HCT116 (cell line): Measurements from ENCODE around the gene GRK2. TPM values are rescaled to one million over a fixed set of nuclear protein-coding genes. Genes with fewer than 3 reads are reported as not detected.

Source experiments
- ATAC-seq: fragments of 200-7000 bp; cut with Tn5 transposase; 2 replicates; pipeline ENCODE4 v1.9.1; 2020; ENCODE audit warnings: mild to moderate bottlenecking, moderate library complexity
- BruUV-seq: library from RNA; stranded (reverse); fragments of 400-500 nt; replicated peaks from 2 replicates; lab custom pipeline; 2021; lab: Mats Ljungman, UMichigan
- CTCF ChIA-PET: fragments of 300-600 bp; sonication (Branson Sonifier 250); formaldehyde crosslinking; loops from one replicate; lab custom pipeline; 2021; ENCODE audit warnings: antibody characterized with exemption; lab: Charles Lee
- POLR2A ChIA-PET: fragments of 300-600, 350-600 bp; sonication (Branson Sonifier 250); formaldehyde crosslinking; loops from one replicate; lab custom pipeline; 2021; ENCODE audit warnings: antibody characterized with exemption; lab: Charles Lee
- RAD21 ChIA-PET, 2 experiments: fragments of 300-600 bp; sonication (Branson Sonifier 250); formaldehyde crosslinking; loops; one replicate each; lab custom pipeline; 2023; ENCODE audit warnings: low total read pairs in 2 of 2; ENCODE audit not compliant: uncharacterized antibody in 2 of 2, unreplicated experiment in 2 of 2, low non-redundant PET in 1 of 2; lab: Charles Lee
- DNase-seq: peaks from one replicate; pipeline ENCODE4 v3.0.0-alpha.2; 2010; ENCODE audit warnings: low read depth, low spot score
- H2AFZ ChIP-seq: fragments of 200-600 bp; shearing (Covaris generic), sonication (generic); 2 replicates; pipeline ENCODE4 v1.6.1; 2017; ENCODE audit warnings: low read depth, mixed run types, mixed read lengths, antibody characterized with exemption, low read length; ENCODE audit not compliant: poor library complexity, severe bottlenecking
- H3K27ac ChIP-seq: 2 replicates; pipeline ENCODE4 v1.5.1; 2012; ENCODE audit warnings: low read depth, low read length
- H3K27me3 ChIP-seq: fragments of 200-600 bp; sonication (generic); 2 replicates; pipeline ENCODE4 v1.6.1; 2016; ENCODE audit warnings: mixed run types, low read length, mixed read lengths; ENCODE audit not compliant: insufficient read depth
- H3K36me3 ChIP-seq, 2 experiments: fragments of 200-500 bp in 1 of 2; fragments of 200-600 bp in 1 of 2; sonication (Bioruptor generic) in 1 of 2; sonication (generic) in 1 of 2; 2 replicates each; pipeline versions ENCODE4 v1.5.1 to v1.6.1; 2014 to 2016; ENCODE audit warnings: low read length in 2 of 2, inconsistent platforms in 1 of 2, mixed read lengths in 1 of 2, mixed run types in 1 of 2; ENCODE audit not compliant: insufficient read depth in 2 of 2, control insufficient read depth in 1 of 2
- H3K4me1 ChIP-seq, 2 experiments: fragments of 200-600 bp in 1 of 2; sonication (generic) in 1 of 2; 2 replicates each; pipeline versions ENCODE4 v1.5.1 to v1.6.1; 2012 to 2017; ENCODE audit warnings: low read length in 2 of 2, inconsistent platforms in 1 of 2, mild to moderate bottlenecking in 1 of 2, mixed read lengths in 1 of 2, mixed run types in 1 of 2, moderate library complexity in 1 of 2; ENCODE audit not compliant: insufficient read depth in 2 of 2, control insufficient read depth in 1 of 2
- H3K4me2 ChIP-seq: fragments of 200-600 bp; sonication (generic); 2 replicates; pipeline ENCODE4 v1.6.1; 2017; ENCODE audit warnings: mixed run types, low read length, mixed read lengths
- H3K4me3 ChIP-seq, 2 experiments: fragments of 200-600 bp in 1 of 2; sonication (generic) in 1 of 2; replicated peaks in 1 of 2; 2 replicates each; pipeline ENCODE4 v1.5.1; 2011 to 2016; ENCODE audit warnings: low read length in 2 of 2, control low read depth in 1 of 2, low read depth in 1 of 2, mild to moderate bottlenecking in 1 of 2, mixed read lengths in 1 of 2, mixed run types in 1 of 2
- H3K79me2 ChIP-seq: fragments of 200-600 bp; sonication (generic); 2 replicates; pipeline ENCODE4 v1.6.1; 2017; ENCODE audit warnings: mild to moderate bottlenecking, mixed run types, low read length, moderate library complexity, mixed read lengths; ENCODE audit not compliant: insufficient read depth
- H3K9ac ChIP-seq: fragments of 200-600 bp; sonication (generic); 2 replicates; pipeline ENCODE4 v1.6.1; 2016; ENCODE audit warnings: low read length, mixed read lengths
- H3K9me2 ChIP-seq: fragments of 200-600 bp; sonication (generic), shearing (Covaris generic); 2 replicates; pipeline ENCODE4 v1.6.1; 2017; ENCODE audit warnings: mixed run types, mild to moderate bottlenecking, moderate library complexity; ENCODE audit not compliant: insufficient read depth
- H3K9me3 ChIP-seq, 2 experiments: fragments of 200-500 bp in 1 of 2; fragments of 200-600 bp in 1 of 2; sonication (Bioruptor generic) in 1 of 2; sonication (generic) in 1 of 2; 2 replicates each; pipeline ENCODE4 v1.6.1; 2014 to 2017; ENCODE audit warnings: low read length in 2 of 2, mixed read lengths in 2 of 2, inconsistent platforms in 1 of 2, low read depth in 1 of 2, mild to moderate bottlenecking in 1 of 2, mixed run types in 1 of 2, moderate library complexity in 1 of 2; ENCODE audit not compliant: control insufficient read depth in 1 of 2, insufficient read depth in 1 of 2
- H4K20me1 ChIP-seq: fragments of 200-600 bp; sonication (generic), shearing (Covaris generic); 2 replicates; pipeline ENCODE4 v1.6.1; 2017; ENCODE audit warnings: mixed run types, mild to moderate bottlenecking, moderate library complexity; ENCODE audit not compliant: insufficient read depth
- CEBPB ChIP-seq: IDR thresholded peaks from 2 replicates; pipeline ENCODE4 v1.6.1; 2012; ENCODE audit warnings: low read depth
- EGR1 ChIP-seq: IDR thresholded peaks from 2 replicates; pipeline ENCODE4 v1.6.1; 2012; ENCODE audit warnings: low read depth
- EZH2phosphoT487 ChIP-seq: fragments of 200-600 bp; IDR thresholded peaks from 2 replicates; pipeline ENCODE4 v1.6.1; 2018; ENCODE audit warnings: antibody characterized with exemption, borderline replicate concordance
- POLR2AphosphoS5 ChIP-seq: IDR thresholded peaks from 2 replicates; pipeline ENCODE4 v1.6.1; 2011; ENCODE audit warnings: mild to moderate bottlenecking, low read depth, low read length, moderate library complexity
- intact Hi-C: fragments of 100-400 bp; cut with micrococcal nuclease; formaldehyde crosslinking; loops from 2 replicates; pipeline ENCODE4 v1.10.0; 2022
- total RNA-seq: library from RNA; stranded (reverse); gene quantifications from one replicate; pipeline ENCODE4 v1.2.1, GENCODE V29; 2021; ENCODE audit not compliant: unreplicated experiment
- TF ChIP-seq, protein P1 (sequence below): IDR thresholded peaks from 2 replicates; pipeline ENCODE4 v1.6.1; 2011; ENCODE audit warnings: mild to moderate bottlenecking, low read length, moderate library complexity; ENCODE audit not compliant: insufficient replicate concordance; ENCODE audit errors: extremely low read depth
- TF ChIP-seq, protein P2 (sequence below): IDR thresholded peaks from 2 replicates; pipeline ENCODE4 v1.6.1; 2012
- TF ChIP-seq, protein P3 (sequence below): IDR thresholded peaks from 2 replicates; pipeline ENCODE4 v1.6.1; 2012

Gene GRK2
- total RNA-seq, 1 experiment from 2014 or later, result 83.0 TPM

DNA sequence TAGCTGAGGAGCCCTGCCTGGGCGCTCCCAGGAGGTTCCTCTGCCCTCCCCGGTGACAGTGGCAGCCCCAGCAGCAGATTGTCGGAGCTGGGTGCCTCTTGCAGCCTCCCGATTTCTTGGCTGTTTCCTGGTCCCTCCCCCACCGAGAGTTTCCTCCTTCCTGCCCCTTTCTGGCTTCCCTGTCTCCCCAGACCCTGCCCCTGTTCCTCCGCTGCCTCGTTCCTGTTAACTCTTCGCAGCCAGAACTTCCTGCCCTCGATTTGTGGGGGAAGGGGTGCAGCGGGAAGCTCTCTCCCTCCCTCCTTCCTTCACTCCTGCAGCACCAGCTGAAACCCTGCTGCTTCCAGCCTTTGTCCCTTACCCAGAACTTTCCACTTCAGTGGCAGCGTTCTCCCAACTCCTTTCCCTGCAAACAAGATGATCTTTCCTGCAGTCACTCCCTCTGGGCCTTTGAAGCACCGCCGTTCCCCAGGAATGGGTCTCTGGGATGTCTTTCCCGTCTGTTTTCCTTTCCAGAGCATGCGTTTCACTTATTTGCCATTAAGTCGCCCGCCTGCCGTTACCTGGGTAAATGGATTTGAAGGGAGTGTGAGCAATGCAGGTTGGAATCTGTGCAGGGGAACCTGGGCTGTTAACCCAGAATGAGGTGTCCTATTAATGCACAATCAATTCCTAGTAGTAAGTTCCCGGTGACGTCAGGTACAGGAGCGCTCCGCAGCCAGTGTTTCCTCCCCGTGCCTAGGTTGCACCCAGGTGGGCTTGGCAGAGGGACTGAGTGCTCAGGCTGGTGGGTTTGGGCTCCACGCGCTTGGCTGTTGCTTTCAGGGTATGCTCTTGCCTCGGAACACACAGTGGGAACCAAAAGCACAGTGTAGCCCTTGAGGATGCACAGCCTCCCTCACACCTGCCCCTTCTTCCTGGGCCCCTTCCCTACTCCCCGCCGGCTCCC, 4.3 kb downstream of the GRK2 start (continued):
- no peak for TF ChIP-seq EZH2phosphoT487
- TF ChIP-seq CEBPB, result no peak
- TF ChIP-seq, protein P1, sequence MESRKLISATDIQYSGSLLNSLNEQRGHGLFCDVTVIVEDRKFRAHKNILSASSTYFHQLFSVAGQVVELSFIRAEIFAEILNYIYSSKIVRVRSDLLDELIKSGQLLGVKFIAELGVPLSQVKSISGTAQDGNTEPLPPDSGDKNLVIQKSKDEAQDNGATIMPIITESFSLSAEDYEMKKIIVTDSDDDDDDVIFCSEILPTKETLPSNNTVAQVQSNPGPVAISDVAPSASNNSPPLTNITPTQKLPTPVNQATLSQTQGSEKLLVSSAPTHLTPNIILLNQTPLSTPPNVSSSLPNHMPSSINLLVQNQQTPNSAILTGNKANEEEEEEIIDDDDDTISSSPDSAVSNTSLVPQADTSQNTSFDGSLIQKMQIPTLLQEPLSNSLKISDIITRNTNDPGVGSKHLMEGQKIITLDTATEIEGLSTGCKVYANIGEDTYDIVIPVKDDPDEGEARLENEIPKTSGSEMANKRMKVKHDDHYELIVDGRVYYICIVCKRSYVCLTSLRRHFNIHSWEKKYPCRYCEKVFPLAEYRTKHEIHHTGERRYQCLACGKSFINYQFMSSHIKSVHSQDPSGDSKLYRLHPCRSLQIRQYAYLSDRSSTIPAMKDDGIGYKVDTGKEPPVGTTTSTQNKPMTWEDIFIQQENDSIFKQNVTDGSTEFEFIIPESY, result no peak

DNA sequence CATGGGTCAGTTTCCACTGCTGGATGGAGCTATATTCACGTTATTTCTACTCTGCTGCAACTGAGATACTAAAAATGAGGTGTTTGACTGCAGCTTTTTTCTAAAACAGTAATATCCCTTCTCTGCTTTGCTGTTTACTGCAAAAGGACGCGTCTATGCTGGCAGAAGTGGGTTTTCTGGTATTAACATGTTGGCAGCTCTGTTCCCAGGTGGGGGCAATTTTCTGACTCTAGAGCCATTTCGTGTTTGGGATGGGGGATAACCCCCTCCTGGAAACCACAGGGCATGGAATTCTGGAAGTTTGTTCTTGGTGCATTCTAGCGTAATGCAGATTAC, 4.9 kb downstream of the GRK2 start:
- POLR2A ChIA-PET, result interaction anchor here (0.8 kb wide), 1 partner anchor 31 kb away, joined by 3 read pairs; no protein-coding TSS in a partner anchor
- peaks cover 2 to 15% of the 10 kb centered on the region in 2 experiments; a peak in 1 of 4 replicates for H3K36me3 ChIP-seq
- intact Hi-C loops, result no loop called here
- peaks cover 97% of the 10 kb centered on the region for H3K79me2 ChIP-seq
- H3K9ac ChIP-seq, result no peak overlapping the region
- RAD21 ChIA-PET, result no interaction called here
- TF ChIP-seq POLR2AphosphoS5 (no peak), EGR1 (no peak)
- TF ChIP-seq, protein P2, sequence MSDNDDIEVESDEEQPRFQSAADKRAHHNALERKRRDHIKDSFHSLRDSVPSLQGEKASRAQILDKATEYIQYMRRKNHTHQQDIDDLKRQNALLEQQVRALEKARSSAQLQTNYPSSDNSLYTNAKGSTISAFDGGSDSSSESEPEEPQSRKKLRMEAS, result no peak
- TF ChIP-seq, protein P3, sequence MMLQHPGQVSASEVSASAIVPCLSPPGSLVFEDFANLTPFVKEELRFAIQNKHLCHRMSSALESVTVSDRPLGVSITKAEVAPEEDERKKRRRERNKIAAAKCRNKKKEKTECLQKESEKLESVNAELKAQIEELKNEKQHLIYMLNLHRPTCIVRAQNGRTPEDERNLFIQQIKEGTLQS, result no peak
- TF ChIP-seq, protein P1, result no peak
- ATAC-seq (no peak), DNase-seq (no peak)
- H4K20me1 ChIP-seq, result no peaks in the 10 kb centered on the region
- no peaks in the 10 kb centered on the region for H3K9me2 ChIP-seq
- H3K4me3 ChIP-seq, result no peak overlapping the region
- CTCF ChIA-PET, result interaction anchor here (1.7 kb wide), 1 partner anchor 9 kb away, joined by 6 read pairs; no protein-coding TSS in a partner anchor
- H3K4me2 ChIP-seq, result no peak overlapping the region
- H3K27ac ChIP-seq, result no peak overlapping the region
- H3K4me1 ChIP-seq, result peaks cover 5 to 14% of the 10 kb centered on the region in 2 experiments; a peak in 3 of 4 replicates
- no peaks in the 10 kb centered on the region for H3K27me3 ChIP-seq
- H3K9me3 ChIP-seq, result no peaks in the 10 kb centered on the region
- no peak overlapping the region for H2AFZ ChIP-seq
- no TSS peak for BruUV-seq
